ENCODE results near the gene CD83.
"Not testable (repeated sequence)": the region's sequence is repeated elsewhere in the genome, so short reads cannot be mapped to it uniquely, and the experiment has no call there.

The CD83 gene

DNA sequence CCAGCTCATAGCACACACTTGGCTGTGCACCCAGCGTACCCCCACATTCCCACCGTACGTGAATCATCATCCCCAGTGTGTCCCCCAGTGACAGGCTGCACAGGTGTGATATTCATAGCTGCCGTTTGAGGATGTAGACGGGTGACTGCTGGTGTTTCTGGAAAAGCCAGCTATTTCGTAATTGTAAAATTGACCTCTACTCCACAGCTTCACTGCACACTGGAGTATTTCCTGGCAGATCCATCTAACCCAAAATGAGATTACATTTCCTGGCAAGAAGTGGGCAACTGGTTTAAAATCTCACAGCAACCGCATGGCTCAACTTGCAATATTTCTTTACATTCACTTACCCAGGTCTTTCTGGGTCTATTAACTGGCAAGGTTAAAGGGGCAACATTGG is 30.3 kb downstream of the CD83 start:
- DNase-seq (ENCODE audit: low read depth, low spot score): no peak

DNA sequence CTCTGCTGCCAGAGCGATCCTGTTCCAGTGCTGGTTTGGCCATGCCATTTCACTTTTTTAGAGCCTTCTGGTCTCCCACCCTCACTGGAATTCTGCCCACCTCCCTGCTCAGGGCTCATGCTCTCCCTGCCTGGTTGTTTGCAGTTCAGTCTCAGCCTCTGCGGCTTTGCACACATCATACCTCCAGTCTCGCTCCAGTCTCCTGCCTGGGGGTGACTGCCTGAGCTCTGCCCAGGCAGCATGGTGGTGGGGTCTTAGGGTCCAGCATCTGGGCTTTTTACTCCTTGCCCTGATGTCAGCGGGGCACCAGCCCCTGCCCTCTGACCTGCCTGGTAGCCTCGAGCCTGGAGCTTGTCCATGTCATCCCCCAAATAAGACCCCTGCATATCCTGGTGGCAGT is 30.9 kb downstream of the CD83 start:
- no peak for DNase-seq (ENCODE audit: low read depth, low spot score)

- DNase-seq (ENCODE audit: low read depth, low spot score): no peak
Measured at GRCh38 chr6:14149053-14149738, 31.6 kb downstream of the CD83 start.

DNA sequence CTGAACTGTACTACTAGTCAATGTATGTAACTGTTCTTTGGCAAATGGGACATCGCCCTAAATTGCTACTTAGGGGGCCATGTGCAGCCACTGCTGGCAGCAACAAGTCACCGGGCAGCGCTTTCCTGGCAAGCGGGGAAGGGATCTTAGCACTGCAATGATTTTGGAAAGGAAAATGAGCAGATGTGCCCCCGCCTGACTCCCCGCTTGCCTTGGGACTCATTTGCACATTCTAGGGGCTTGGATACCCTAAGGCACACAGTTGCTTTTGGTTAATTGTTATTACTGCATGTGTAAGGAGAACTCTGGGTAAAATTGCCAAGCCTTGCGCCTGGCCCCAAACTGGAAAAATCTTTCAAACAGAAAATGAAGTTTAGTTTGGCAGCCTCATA is 32.2 kb downstream of the CD83 start:
- DNase-seq (ENCODE audit: low read depth, low spot score): no peak

DNA sequence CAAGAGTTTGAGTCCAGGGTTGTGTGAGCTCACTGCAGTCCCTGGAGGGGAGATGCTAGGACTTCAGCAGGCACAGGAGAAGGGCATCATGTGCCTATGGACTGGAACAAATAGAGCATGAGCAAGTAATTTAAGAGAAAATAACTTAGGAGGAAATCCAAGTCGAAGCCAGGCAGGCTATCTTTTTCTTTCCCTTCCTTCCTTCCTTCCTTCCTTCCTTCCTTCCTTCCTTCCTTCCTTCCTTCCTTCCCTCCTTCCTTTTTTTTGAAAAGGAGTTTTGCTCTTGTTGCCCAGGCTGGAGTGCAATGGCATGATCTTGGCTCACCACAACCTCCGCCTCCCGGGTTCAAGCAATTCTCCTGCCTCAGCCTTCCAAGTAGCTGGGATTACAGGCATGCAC is 33.7 kb downstream of the CD83 start:
- DNase-seq (ENCODE audit: low read depth, low spot score): not testable (repeated sequence)

DNA sequence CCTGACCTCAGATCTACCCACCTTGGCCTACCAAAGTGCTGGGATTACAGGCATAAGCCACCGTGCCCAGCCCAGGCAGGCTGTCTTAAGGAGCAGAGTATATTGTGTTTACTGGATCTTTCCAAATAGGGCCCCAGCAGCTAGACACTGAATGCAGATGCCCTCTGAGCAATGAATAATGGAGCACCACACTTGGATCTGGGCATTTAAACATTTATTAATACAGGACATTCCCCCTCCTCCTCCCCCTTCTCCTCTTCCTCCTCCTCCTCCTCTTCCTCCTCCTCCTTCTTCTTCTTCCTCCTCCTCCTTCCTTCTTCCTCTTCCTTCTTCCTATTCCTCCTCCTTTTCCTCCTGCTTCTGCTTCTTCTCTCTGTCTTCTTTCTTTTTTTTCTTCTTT is 34.2 kb downstream of the CD83 start:
- DNase-seq (ENCODE audit: low read depth, low spot score): no peak

- no peak for DNase-seq (ENCODE audit: low read depth, low spot score)
Measured at GRCh38 chr6:14153228-14153627, 35.7 kb downstream of the CD83 start.

DNA sequence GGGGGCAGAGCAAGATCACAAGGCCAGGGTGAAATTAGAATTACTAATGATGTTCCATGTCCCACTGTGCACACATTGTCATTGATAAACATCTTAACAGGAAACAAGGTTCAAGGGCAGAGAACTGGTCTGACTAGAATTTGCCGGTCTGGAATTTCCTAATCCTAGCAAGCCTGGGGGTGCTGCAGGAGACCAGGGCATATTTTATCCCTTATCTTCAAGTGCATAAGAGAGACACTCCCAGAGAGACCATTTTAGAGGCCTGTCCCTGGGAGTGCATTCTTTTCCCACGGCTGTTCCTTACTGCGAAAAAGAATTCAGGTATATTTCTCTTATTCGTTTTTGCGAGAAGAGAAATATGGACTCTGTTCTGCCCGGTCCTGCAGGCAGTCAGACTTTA is 41.5 kb downstream of the CD83 start:
- DNase-seq (ENCODE audit: low read depth, low spot score): no peak

DNA sequence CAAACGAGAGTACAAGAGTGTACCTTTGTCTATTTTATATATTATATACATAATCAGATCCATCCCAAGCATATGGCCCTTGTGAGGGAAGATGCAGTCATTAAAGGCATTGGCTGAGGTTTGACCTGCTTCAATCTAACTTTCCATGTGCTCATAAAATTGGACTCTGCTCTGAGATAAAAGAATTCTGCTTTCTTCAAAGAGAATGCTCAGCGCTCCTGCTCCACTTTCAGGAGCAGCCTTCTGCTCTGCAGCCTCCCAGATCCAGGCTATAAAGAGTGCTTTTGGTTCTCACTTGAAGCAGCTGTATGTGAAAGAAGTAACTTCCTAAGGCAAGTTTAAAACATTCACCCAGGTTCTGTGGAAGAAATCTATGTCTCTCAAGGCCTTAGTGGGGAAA is 45.3 kb downstream of the CD83 start:
- no peak for DNase-seq (ENCODE audit: low read depth, low spot score)

DNA sequence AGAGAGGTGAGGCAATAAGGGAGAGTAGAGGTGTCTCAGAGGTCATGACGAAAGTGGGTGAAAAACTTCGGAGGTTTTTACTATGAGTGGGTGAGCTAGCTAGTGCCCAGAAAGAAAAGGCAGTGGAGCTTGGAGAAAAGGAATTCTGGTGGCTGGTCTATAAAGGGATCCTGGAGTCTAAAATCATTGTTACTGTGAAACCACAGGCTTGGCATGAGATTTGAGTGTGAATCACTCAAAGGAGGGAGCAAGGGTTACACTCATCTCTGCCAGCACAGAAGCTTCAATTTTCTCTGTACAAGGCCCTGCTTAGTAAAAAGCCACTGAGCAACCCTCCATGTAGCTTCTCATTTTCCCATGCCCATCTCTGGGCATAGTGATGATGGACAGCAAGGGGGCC is 47.5 kb downstream of the CD83 start:
- no peak for DNase-seq (ENCODE audit: low read depth, low spot score)

DNA sequence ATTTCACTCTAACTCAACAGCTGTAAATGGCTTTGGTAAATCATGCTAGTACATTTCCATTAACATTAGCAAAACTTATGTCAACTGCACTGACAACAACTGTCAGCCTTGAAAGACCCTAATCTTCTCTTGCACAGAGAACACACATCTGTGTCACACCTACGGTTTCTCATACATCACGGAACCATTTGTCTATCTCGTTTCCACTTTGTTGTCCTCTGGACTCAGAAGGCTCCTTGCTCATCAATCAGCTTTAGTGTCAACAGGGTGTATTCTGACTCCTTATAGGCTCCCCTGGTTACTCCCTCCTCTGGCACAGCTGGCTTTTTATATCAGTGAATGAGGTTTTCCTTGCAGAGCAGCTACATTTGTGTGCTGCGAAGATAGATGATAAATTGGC is 49.3 kb downstream of the CD83 start:
- DNase-seq (ENCODE audit: low read depth, low spot score): no peak

DNA sequence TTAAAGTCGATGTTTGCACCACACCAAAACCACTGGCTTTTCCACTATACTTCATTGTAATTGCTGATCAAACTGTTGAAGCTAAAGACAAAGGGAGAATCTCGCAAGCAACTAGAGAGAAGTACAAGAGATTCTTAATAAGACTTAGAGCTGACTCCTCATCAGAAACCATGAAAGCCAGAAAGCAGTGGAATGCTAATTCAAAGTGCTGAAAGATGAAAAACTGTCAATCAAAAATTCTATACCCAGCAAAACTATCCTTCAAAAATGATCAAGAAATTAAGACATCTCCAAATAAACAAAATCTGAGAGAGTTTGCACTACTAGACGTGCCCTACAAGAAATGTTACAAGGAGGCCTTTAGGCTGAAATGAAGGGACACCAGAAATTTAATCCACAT is 52.6 kb downstream of the CD83 start:
- DNase-seq (ENCODE audit: low read depth, low spot score): no peak

- DNase-seq (ENCODE audit: low read depth, low spot score): no peak
Measured at GRCh38 chr6:14172562-14172961, 55.0 kb downstream of the CD83 start.

DNA sequence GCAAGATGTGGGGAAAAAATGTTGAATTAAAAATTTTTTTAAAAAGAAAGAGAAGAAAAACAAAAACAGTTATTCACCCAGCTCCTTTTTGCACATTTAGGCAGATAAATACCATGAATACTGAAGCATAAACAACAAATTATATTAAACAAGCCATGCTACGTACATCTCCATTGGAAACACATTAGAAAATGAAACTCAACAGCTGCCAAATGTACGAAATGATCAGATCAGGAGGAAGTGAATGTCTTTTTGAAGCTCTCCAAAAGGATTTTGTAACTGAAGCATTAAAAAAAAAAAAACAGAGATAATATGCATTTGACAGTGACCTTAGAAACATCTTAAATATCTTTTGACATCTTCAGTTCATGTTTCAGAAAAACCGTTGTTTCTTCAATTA is 56.7 kb downstream of the CD83 start:
- no peak for DNase-seq (ENCODE audit: low read depth, low spot score)

- DNase-seq (ENCODE audit: low read depth, low spot score): no peak
Measured at GRCh38 chr6:14174996-14175395, 57.4 kb downstream of the CD83 start.

DNA sequence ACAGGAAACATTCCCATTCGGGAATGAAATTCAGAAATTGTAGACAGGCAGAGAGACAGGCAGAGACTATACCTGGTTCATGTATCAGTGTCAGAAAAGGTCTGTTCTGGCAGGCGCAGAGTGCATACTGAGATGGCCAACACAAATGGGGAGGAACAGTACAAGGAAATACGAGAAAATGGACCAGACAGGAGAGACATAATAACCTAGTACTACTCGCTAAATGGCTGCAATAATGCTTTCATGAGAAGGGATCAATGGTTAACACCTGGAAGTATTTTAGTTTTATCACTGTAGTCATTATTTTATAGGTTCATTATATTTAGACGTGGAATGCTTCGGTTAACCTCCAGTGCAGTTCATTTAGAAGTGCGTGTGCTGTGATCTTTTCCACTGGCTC is 58.9 kb downstream of the CD83 start:
- no peak for DNase-seq (ENCODE audit: low read depth, low spot score)

DNA sequence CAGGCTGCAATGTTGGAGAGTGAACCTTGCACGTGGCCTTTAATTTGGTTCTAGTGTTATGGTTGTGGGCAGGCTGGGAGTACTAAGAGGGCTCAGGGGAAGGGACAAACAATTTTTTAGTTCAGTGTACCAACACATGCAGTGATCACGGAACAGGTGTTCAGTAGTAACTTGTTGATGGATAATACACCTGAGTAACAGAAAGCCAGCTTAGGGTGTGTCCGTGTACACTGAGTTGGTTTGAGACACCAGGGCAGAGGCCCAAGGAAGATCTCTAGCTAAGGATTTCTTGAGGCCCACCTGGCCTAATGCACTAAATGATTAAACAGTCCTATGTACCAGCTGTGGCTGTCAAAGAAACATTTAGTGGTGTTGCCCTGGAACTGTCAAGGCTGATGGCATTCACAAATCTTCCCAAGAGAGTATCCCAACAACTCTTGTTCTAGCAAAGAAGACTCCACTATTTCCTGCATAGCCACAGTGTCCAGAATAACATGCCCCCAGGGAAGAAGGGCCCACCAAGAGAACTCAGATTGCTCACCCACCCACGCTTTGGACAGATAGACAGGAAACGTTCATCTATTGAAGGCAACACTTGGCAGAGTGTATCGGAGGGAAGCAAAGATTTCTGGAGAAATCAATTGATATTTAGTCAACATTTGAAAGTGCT is 60.0 kb downstream of the CD83 start:
- no peak for DNase-seq (ENCODE audit: low read depth, low spot score)

- no peak for DNase-seq (ENCODE audit: low read depth, low spot score)
Measured at GRCh38 chr6:14178083-14178445, 60.5 kb downstream of the CD83 start.

- no peak for DNase-seq (ENCODE audit: low read depth, low spot score)
Measured at GRCh38 chr6:14180609-14181008, 63.0 kb downstream of the CD83 start.

DNA sequence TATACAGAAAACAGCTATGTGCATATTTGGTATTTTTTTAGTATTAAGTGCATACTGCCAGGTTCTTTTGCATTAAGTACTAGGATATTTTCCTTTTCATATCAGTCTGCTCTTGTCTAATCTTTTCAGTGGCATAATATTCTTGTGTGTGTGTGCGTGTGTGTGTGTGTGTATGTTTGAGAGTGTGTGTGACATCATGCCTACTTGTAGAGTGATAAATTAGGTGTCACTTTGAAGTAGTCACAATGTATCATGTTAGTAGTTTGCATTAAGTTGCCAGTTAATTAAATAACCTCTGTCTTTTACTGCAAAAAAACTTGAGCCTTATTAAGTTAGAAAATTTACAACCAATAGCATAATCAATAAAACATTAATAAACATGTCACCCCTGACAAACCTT is 65.3 kb downstream of the CD83 start:
- DNase-seq (ENCODE audit: low read depth, low spot score): no peak

Measured in activated naive CD8-positive, alpha-beta T cell treated with anti-CD3 and anti-CD28 coated beads, Interleukin-2, amount 50 U/mL, for 16 hours (primary cell).